ENCODE results near the gene TMEM116.
"Not testable (repeated sequence)": the region's sequence is repeated elsewhere in the genome, so short reads cannot be mapped to it uniquely, and the experiment has no call there.

TMEM116 gene

GRCh38 chr12:112008918-112009317 is 4.0 kb downstream of the TMEM116 start:
- DNase-seq: no peak

- no peak for DNase-seq
Measured at GRCh38 chr12:112007945-112008344, 5.0 kb downstream of the TMEM116 start.

- no peak for DNase-seq
Measured at GRCh38 chr12:112005419-112006395, 7.3 kb downstream of the TMEM116 start.

GRCh38 chr12:112004041-112004440 is 8.9 kb downstream of the TMEM116 start:
- no peak for DNase-seq

GRCh38 chr12:112001576-112001975 is 11.4 kb downstream of the TMEM116 start:
- no peak for DNase-seq

GRCh38 chr12:112000820-112001219 is 12.1 kb downstream of the TMEM116 start:
- DNase-seq: no peak

GRCh38 chr12:111999129-111999528 is 13.8 kb downstream of the TMEM116 start:
- not testable (repeated sequence) for DNase-seq

GRCh38 chr12:111998015-111998414 is 14.9 kb downstream of the TMEM116 start:
- DNase-seq: no peak

GRCh38 chr12:111997300-111997699 is 15.7 kb downstream of the TMEM116 start:
- DNase-seq: no peak

- DNase-seq: no peak
Measured at GRCh38 chr12:111995782-111996480, 17.0 kb downstream of the TMEM116 start.

GRCh38 chr12:111994211-111995111 is 18.5 kb downstream of the TMEM116 start:
- not testable (repeated sequence) for DNase-seq

GRCh38 chr12:111993292-111994150 is 19.4 kb downstream of the TMEM116 start:
- no peak for DNase-seq

GRCh38 chr12:111992464-111992863 is 20.5 kb downstream of the TMEM116 start:
- DNase-seq: no peak

GRCh38 chr12:111991946-111992345 is 21.0 kb downstream of the TMEM116 start:
- no peak for DNase-seq

- DNase-seq: no peak
Measured at GRCh38 chr12:111991535-111991934, 21.4 kb downstream of the TMEM116 start.

- no peak for DNase-seq
Measured at GRCh38 chr12:111984820-111985219, 28.1 kb downstream of the TMEM116 start.

GRCh38 chr12:111981987-111982386 is 31.0 kb downstream of the TMEM116 start:
- no peak for DNase-seq

- DNase-seq: no peak
Measured at GRCh38 chr12:111980598-111980997, 32.4 kb downstream of the TMEM116 start.

- no peak for DNase-seq
Measured at GRCh38 chr12:111978545-111978944, 34.4 kb downstream of the TMEM116 start.

- no peak for DNase-seq
Measured at GRCh38 chr12:111976860-111977259, 36.1 kb downstream of the TMEM116 start.

GRCh38 chr12:111976291-111976690 is 36.7 kb downstream of the TMEM116 start:
- no peak for DNase-seq
